Keratinocyte (primary cell): ENCODE results near the gene RENBP.

Experiments used
- EZH2 ChIP-seq: IDR thresholded peaks from one replicate; pipeline ENCODE4 v1.6.1; 2012; ENCODE audit warnings: inconsistent platforms, mild to moderate bottlenecking, low read length, moderate library complexity
- TF ChIP-seq, protein P1 (sequence below), 3 experiments: IDR thresholded peaks in 1 of 3; conservative IDR thresholded peaks in 1 of 3; optimal IDR thresholded peaks in 1 of 3; 2 replicates in 2 of 3; 3 replicates in 1 of 3; pipeline versions ENCODE3 to v1.5.1; 2011; ENCODE audit warnings: low read length in 3 of 3, mild to moderate bottlenecking in 3 of 3, moderate library complexity in 2 of 3, control low read depth in 1 of 3, inconsistent platforms in 1 of 3; ENCODE audit not compliant: insufficient read depth in 2 of 3; ENCODE audit errors: extremely low read depth in 1 of 3

DNA sequence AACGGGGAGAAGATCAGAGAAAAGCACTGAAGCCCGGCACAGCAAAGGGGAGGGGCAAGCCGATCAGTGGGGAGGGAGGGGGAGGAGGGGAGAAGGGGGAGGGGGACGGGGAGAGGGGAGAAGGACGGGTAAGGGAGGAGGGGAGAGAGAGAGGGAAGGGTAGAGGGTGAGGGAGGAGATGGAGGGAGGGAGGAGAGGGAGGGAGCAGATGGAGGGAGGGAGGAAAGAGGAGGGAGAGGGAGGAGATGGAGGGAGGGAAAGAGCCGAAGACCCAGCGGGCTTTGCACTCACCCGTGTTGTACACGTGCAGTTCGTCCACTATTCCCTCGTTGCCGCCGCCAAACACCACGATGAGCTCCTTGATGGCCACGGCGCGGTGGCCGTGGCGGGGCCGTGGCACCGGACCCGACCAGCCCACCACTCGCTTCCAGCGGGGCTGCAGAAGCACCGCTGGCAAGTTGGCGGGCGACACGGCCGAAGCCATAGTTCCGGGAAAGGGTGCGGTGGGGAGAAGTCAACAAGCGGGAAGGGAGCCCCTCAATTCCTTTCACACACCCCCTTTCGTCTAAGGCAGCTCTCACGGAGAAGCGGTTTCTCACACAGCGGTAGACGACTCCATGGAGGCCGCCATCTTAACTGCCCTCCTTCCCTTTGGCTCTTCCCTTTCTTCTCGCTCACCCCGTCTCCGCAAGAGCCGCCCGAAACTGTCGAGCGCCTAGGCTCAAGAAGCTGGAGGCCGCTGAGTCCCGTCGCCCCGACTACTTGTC is 26.1 kb upstream of the RENBP start:
- TF ChIP-seq, protein P1, sequence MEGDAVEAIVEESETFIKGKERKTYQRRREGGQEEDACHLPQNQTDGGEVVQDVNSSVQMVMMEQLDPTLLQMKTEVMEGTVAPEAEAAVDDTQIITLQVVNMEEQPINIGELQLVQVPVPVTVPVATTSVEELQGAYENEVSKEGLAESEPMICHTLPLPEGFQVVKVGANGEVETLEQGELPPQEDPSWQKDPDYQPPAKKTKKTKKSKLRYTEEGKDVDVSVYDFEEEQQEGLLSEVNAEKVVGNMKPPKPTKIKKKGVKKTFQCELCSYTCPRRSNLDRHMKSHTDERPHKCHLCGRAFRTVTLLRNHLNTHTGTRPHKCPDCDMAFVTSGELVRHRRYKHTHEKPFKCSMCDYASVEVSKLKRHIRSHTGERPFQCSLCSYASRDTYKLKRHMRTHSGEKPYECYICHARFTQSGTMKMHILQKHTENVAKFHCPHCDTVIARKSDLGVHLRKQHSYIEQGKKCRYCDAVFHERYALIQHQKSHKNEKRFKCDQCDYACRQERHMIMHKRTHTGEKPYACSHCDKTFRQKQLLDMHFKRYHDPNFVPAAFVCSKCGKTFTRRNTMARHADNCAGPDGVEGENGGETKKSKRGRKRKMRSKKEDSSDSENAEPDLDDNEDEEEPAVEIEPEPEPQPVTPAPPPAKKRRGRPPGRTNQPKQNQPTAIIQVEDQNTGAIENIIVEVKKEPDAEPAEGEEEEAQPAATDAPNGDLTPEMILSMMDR (optimal IDR thresholded peaks at IDR 0.05 in 1 of 3, IDR thresholded peaks at IDR 0.05 in 1 of 3, conservative IDR thresholded peaks at IDR 0.05 in 1 of 3; ENCODE audit: extremely low read depth in 1 of 3, insufficient read depth in 2 of 3, low read length in 3 of 3) = no peak
- TF ChIP-seq EZH2 = no peak
